HL-60/S4 treated with phorbol 12-myristate 13-acetate at 8.2 ng/mL for 4 days and 3 days (cell line): Measurements from ENCODE around the gene C1QTNF8.

Experiments
- in situ Hi-C: fragments of 300-500 bp; cut with MboI; formaldehyde crosslinking; loops from 2 replicates; pipeline ENCODE4 v1.15.0; 2022; ENCODE audit warnings: low sequenced_read_pairs

The C1QTNF8 gene

GRCh38 chr16:1080801-1081733, 15.0 kb downstream of the C1QTNF8 start:
- in situ Hi-C loops, result no loop called here

GRCh38 chr16:1079786-1080525, 16.1 kb downstream of the C1QTNF8 start:
- in situ Hi-C loops, result no loop called here

- in situ Hi-C loops, result no loop called here
These were observed 16.7 kb downstream of the C1QTNF8 start for GRCh38 chr16:1079341-1079740.

GRCh38 chr16:1078579-1079021, 17.4 kb downstream of the C1QTNF8 start:
- in situ Hi-C loops, result no loop called here

GRCh38 chr16:1077877-1078578, 18.0 kb downstream of the C1QTNF8 start:
- in situ Hi-C loops, result no loop called here

- in situ Hi-C loops, result no loop called here
These were observed 19.1 kb downstream of the C1QTNF8 start for GRCh38 chr16:1076801-1077576.

GRCh38 chr16:1075546-1075945, 20.5 kb downstream of the C1QTNF8 start:
- in situ Hi-C loops, result no loop called here

GRCh38 chr16:1074379-1074649, 21.7 kb downstream of the C1QTNF8 start:
- in situ Hi-C loops, result no loop called here

- in situ Hi-C loops, result no loop called here
These were observed 22.3 kb downstream of the C1QTNF8 start for GRCh38 chr16:1073566-1074378.

- in situ Hi-C loops, result no loop called here
These were observed 22.8 kb downstream of the C1QTNF8 start for GRCh38 chr16:1073262-1073558.

- in situ Hi-C loops, result no loop called here
These were observed 23.4 kb downstream of the C1QTNF8 start, which contains the start of gene SSTR5 for GRCh38 chr16:1072526-1073261. Gene SSTR5, plus strand, starts transcription at chr16:1072747. Its CDS starts 6,122 bp downstream, at chr16:1078869.

GRCh38 chr16:1071561-1072225, 24.4 kb downstream of the C1QTNF8 start:
- in situ Hi-C loops, result no loop called here

- in situ Hi-C loops, result no loop called here
These were observed 25.1 kb downstream of the C1QTNF8 start for GRCh38 chr16:1070864-1071408.

GRCh38 chr16:1070084-1070863, 25.8 kb downstream of the C1QTNF8 start:
- in situ Hi-C loops, result no loop called here

- in situ Hi-C loops, result no loop called here
These were observed 26.9 kb downstream of the C1QTNF8 start for GRCh38 chr16:1069154-1069553.

- in situ Hi-C loops, result no loop called here
These were observed 27.6 kb downstream of the C1QTNF8 start for GRCh38 chr16:1068451-1068850.

GRCh38 chr16:1067629-1068028, 28.4 kb downstream of the C1QTNF8 start:
- in situ Hi-C loops, result no loop called here
